ENCODE measurements around the gene PLEKHS1. TPM values are rescaled to one million over a fixed set of nuclear protein-coding genes. Genes with fewer than 3 reads are reported as not detected.
"Not testable (repeated sequence)": the region's sequence is repeated elsewhere in the genome, so short reads cannot be mapped to it uniquely, and the experiment has no call there.

PLEKHS1 gene
- total RNA-seq, 1 experiment from 2014 or later: 0.21 TPM

DNA sequence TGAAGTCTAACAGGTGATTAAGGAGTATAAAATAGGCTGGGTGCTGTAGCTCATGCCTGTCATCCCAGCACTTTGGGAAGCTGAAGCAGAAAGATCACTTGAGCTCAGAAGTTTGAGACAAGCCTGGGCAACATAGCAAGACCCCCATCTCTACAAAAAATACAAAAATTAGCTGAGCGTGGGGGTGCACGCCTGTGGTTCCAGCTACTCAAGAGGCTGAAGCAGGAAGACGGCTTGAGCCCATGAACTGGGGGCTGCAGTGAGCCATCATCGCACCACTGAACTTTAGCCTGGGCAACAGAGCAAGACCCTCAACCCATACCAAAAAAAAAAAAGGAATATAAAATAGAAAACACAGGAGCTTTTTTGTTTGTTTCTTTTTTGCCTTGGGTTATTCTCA is 55.0 kb downstream of the PLEKHS1 start:
- TF ChIP-seq TCF7L2 (IDR thresholded peaks at IDR 0.05; ENCODE audit: low read depth, low read length) (no peak), SIN3A (IDR thresholded peaks at IDR 0.05; ENCODE audit: borderline replicate concordance, insufficient read depth, low read depth, low read length) (no peak), POLR2AphosphoS5 (IDR thresholded peaks at IDR 0.05; ENCODE audit: low read depth, low read length) (no peak), REST (IDR thresholded peaks at IDR 0.05; ENCODE audit: insufficient read depth in 1 of 2, low read depth in 2 of 2, low read length in 1 of 2) (no peak), CTCF (IDR thresholded peaks at IDR 0.05) (no peak)
- no TSS peak for BruUV-seq (replicated peaks)
- no peak overlapping the region for H3K4me3 ChIP-seq (ENCODE audit: low read depth in 2 of 2, low read length in 2 of 2)
- no peaks in the 10 kb centered on the region for H3K36me3 ChIP-seq (ENCODE audit: control insufficient read depth, insufficient read depth, low read length)
- intact Hi-C loops (cut with micrococcal nuclease; ENCODE audit: unreplicated experiment) (no loop called here), in situ Hi-C loops (cut with HindIII; ENCODE audit: low pct_unique_long_range_greater_than_20kb, low sequenced_read_pairs) (no loop called here)
- ATAC-seq: no peak
- H3K4me1 ChIP-seq (ENCODE audit: control insufficient read depth, insufficient read depth, low read length): no peaks in the 10 kb centered on the region
- H3K9me3 ChIP-seq (ENCODE audit: control insufficient read depth, insufficient read depth, low read depth, low read length): no peaks in the 10 kb centered on the region
- H3K27me3 ChIP-seq (ENCODE audit: control insufficient read depth, insufficient read depth, low read length): peaks cover 7% of the 10 kb centered on the region; the same call in 1 of the 2 replicates
- no peak for DNase-seq (ENCODE audit: low read depth, low spot score)
- H3K27ac ChIP-seq (ENCODE audit: low read length): no peak overlapping the region
- POLR2A ChIA-PET: interaction anchor here (0.6 to 0.7 kb wide), 2 partner anchors 370 to 1420 kb away, joined by 3 read pairs; no protein-coding TSS in a partner anchor
- CTCF ChIA-PET: interaction anchor here (0.7 kb wide), 1 partner anchor 343 kb away, joined by 6 read pairs; no protein-coding TSS in a partner anchor

DNA sequence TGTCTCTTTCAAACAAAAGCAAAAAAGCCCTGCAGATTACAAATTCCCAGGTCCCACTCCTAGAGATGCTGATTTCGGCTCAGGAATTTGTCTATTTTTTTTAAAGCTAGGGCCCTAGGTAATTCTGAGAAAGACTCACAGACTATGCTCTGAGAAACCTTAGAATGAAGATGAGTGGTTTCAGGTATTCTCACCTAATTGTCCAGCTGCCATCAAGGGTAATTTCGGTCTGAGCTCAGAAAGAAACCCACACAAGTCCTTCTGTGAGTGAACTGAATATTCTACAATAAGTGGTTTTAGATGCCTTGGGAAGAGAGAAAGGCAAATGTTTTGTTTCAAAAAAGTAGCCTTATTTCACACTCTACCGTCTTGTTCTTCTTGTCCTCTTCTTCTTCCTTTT is 56.7 kb downstream of the PLEKHS1 start:
- Histone ChIP-seq H3K9me3 (ENCODE audit: control insufficient read depth, insufficient read depth, low read depth, low read length) (no peaks in the 10 kb centered on the region), H3K4me1 (ENCODE audit: control insufficient read depth, insufficient read depth, low read length) (no peaks in the 10 kb centered on the region), H3K4me3 (ENCODE audit: low read depth in 2 of 2, low read length in 2 of 2) (no peak overlapping the region), H3K27ac (ENCODE audit: low read length) (no peak overlapping the region), H3K36me3 (ENCODE audit: control insufficient read depth, insufficient read depth, low read length) (no peaks in the 10 kb centered on the region), H3K27me3 (ENCODE audit: control insufficient read depth, insufficient read depth, low read length) (peaks cover 7% of the 10 kb centered on the region; the same call in 1 of the 2 replicates)
- intact Hi-C loops (cut with micrococcal nuclease; ENCODE audit: unreplicated experiment) (no loop called here), in situ Hi-C loops (cut with HindIII; ENCODE audit: low pct_unique_long_range_greater_than_20kb, low sequenced_read_pairs) (no loop called here)
- TF ChIP-seq POLR2AphosphoS5 (IDR thresholded peaks at IDR 0.05; ENCODE audit: low read depth, low read length) (no peak), TCF7L2 (IDR thresholded peaks at IDR 0.05; ENCODE audit: low read depth, low read length) (no peak), CTCF (IDR thresholded peaks at IDR 0.05) (no peak), REST (IDR thresholded peaks at IDR 0.05; ENCODE audit: insufficient read depth in 1 of 2, low read depth in 2 of 2, low read length in 1 of 2) (no peak), SIN3A (IDR thresholded peaks at IDR 0.05; ENCODE audit: borderline replicate concordance, insufficient read depth, low read depth, low read length) (no peak)
- ChIA-PET CTCF (no interaction called here), POLR2A (no interaction called here)
- no peak for DNase-seq (ENCODE audit: low read depth, low spot score)
- no TSS peak for BruUV-seq (replicated peaks)
- ATAC-seq: no peak

GRCh38 chr10:113814700-113815099 is 63.2 kb downstream of the PLEKHS1 start:
- in situ Hi-C loops (cut with HindIII; ENCODE audit: low pct_unique_long_range_greater_than_20kb, low sequenced_read_pairs); H3K27ac ChIP-seq (ENCODE audit: low read length); intact Hi-C loops (cut with micrococcal nuclease; ENCODE audit: unreplicated experiment); POLR2A ChIA-PET; BruUV-seq (replicated peaks); ATAC-seq; CTCF ChIA-PET; H3K36me3 ChIP-seq (ENCODE audit: control insufficient read depth, insufficient read depth, low read length); H3K27me3 ChIP-seq (ENCODE audit: control insufficient read depth, insufficient read depth, low read length); H3K4me3 ChIP-seq (ENCODE audit: low read depth in 2 of 2, low read length in 2 of 2); DNase-seq (ENCODE audit: low read depth, low spot score); H3K9me3 ChIP-seq (ENCODE audit: control insufficient read depth, insufficient read depth, low read depth, low read length); H3K4me1 ChIP-seq (ENCODE audit: control insufficient read depth, insufficient read depth, low read length): not testable (repeated sequence)

Measured in Panc1 (cell line).